Right hindlimb (tissue), 1 donor: Measurements from ENCODE around the gene CEP104.

Experiments used
- DNase-seq: peaks from one replicate; pipeline ENCODE4 v3.0.0-alpha.2; 2018

Gene CEP104

GRCh38 chr1:3776231-3776961 lies 80.6 kb downstream of the CEP104 start:
- no peak for DNase-seq

- DNase-seq, result peak; percentile 71
Observed at GRCh38 chr1:3775490-3776230, 81.4 kb downstream of the CEP104 start.

- DNase-seq, result no peak
Observed at GRCh38 chr1:3774946-3775489, 82.0 kb downstream of the CEP104 start.

GRCh38 chr1:3774276-3774945 lies 82.6 kb downstream of the CEP104 start:
- no peak for DNase-seq

GRCh38 chr1:3773572-3774275 lies 83.3 kb downstream of the CEP104 start:
- no peak for DNase-seq

GRCh38 chr1:3772715-3773571 lies 84.1 kb downstream of the CEP104 start, which contains the start of gene SMIM1:
TSS of gene SMIM1 (plus strand) at chr1:3772749. CDS start at chr1:3775374, 2,625 bp downstream.
- peak; percentile 43 for DNase-seq

- DNase-seq, result peak; percentile 95
Observed at GRCh38 chr1:3772027-3772714, 84.8 kb downstream of the CEP104 start.

GRCh38 chr1:3771108-3772026 lies 85.6 kb downstream of the CEP104 start:
- DNase-seq, result no peak

- no peak for DNase-seq
Observed at GRCh38 chr1:3770047-3770765, 86.8 kb downstream of the CEP104 start.

- DNase-seq, result no peak
Observed at GRCh38 chr1:3768811-3769390, 88.1 kb downstream of the CEP104 start.

GRCh38 chr1:3767328-3767925 lies 89.6 kb downstream of the CEP104 start:
- DNase-seq, result no peak

GRCh38 chr1:3763351-3764125 lies 93.5 kb downstream of the CEP104 start:
- no peak for DNase-seq

GRCh38 chr1:3762873-3763228 lies 94.2 kb downstream of the CEP104 start:
- no peak for DNase-seq

GRCh38 chr1:3762151-3762872 lies 94.7 kb downstream of the CEP104 start:
- no peak for DNase-seq
